RWPE1 (cell line): ENCODE results near the gene DHX35.

ENCODE experiments used
- CTCF ChIA-PET: fragments of 350-600 bp; sonication (Branson Sonifier 250); formaldehyde crosslinking; extraction: SDS; loops from one replicate; lab custom pipeline; 2021; lab: Yijun Ruan, JAX
- POLR2A ChIA-PET: fragments of 400-600 bp; formaldehyde crosslinking; extraction: SDS; loops from one replicate; lab custom pipeline; 2020; ENCODE audit warnings: antibody characterized with exemption; ENCODE audit not compliant: low non-redundant PET; lab: Yijun Ruan, JAX
- DNase-seq: peaks from one replicate; pipeline ENCODE4 v3.0.0; 2012; ENCODE audit warnings: low spot score
- H3K27ac ChIP-seq: fragments of 450-650 bp; 2 replicates; pipeline ENCODE4 v1.5.1; 2017
- CTCF ChIP-seq: fragments of 450-650 bp; conservative IDR thresholded peaks from 2 replicates; pipeline ENCODE4 v1.5.1; 2017; ENCODE audit warnings: low read depth, mild to moderate bottlenecking

DHX35 gene

GRCh38 chr20:39059036-39059435 lies 96.9 kb downstream of the DHX35 start:
- DNase-seq = no peak
- TF ChIP-seq CTCF = no peak
- H3K27ac ChIP-seq = no peak overlapping the region
- ChIA-PET CTCF (interaction anchor here (0.5 to 1.8 kb wide), 8 partner anchors 9 to 1383 kb away, joined by 3 to 7 read pairs (median 4); no protein-coding TSS in a partner anchor), POLR2A (no interaction called here)

GRCh38 chr20:39066471-39067242 lies 104.5 kb downstream of the DHX35 start:
- CTCF ChIA-PET = interaction anchor here (0.5 to 2.5 kb wide), 6 partner anchors 14 to 1651 kb away, joined by 3 to 11 read pairs (median 5); no protein-coding TSS in a partner anchor

DNA sequence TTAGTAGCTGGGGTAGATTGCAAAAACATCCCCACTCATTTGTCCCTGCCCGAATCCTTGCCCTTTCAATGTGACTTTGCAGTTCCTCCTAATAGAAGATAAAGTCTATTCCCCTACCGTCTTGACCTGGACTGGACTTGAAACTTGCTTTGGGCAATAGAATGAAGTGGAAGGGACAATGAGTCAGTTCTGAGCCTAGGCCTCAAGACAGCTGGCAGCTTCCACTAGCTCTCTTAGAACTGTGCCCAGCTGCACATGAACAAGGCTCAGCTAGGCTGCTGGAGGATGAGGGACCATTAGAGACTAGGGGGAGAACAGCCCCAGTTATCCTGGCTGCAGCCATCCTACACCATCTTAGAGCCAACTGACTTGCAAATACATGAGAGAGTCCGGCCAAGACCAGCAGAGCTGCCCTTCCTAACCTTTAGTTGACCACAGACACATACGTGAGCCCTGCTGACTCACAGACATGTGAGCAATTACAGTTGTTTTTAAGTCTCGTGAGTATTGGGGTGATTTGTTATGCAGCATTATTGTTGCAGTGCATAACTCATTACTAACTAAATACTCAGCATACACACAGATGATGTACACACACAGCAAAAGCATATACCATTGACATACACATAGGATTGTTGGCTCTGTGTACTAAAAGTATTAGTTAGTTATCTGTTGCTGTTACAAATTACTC lies 105.5 kb downstream of the DHX35 start:
- CTCF ChIA-PET = interaction anchor here (0.8 to 2.3 kb wide), 3 partner anchors 13 to 18 kb away, joined by 3 to 8 read pairs (median 5); no protein-coding TSS in a partner anchor
- no peak for DNase-seq
- no peak overlapping the region for H3K27ac ChIP-seq
- TF ChIP-seq CTCF = no peak
- POLR2A ChIA-PET = no interaction called here

More at GRCh38 chr20:39066471-39067242, 104.5 kb downstream of the DHX35 start:
- no peak for DNase-seq
- POLR2A ChIA-PET = interaction anchor here (0.7 kb wide), 1 partner anchor 270 kb away, joined by 5 read pairs; no protein-coding TSS in a partner anchor
- no peak for TF ChIP-seq CTCF
- no peak overlapping the region for H3K27ac ChIP-seq

GRCh38 chr20:39069976-39070375 lies 107.8 kb downstream of the DHX35 start:
- no peak overlapping the region for H3K27ac ChIP-seq
- no peak for TF ChIP-seq CTCF
- DNase-seq = peak; percentile 82
- ChIA-PET POLR2A (interaction anchor here (1.2 kb wide), 1 partner anchor 141 kb away, joined by 3 read pairs; no protein-coding TSS in a partner anchor), CTCF (interaction anchor here (0.6 to 3.7 kb wide), 3 partner anchors 10 to 1214 kb away, joined by 4 to 26 read pairs (median 18); no protein-coding TSS in a partner anchor)

DNA sequence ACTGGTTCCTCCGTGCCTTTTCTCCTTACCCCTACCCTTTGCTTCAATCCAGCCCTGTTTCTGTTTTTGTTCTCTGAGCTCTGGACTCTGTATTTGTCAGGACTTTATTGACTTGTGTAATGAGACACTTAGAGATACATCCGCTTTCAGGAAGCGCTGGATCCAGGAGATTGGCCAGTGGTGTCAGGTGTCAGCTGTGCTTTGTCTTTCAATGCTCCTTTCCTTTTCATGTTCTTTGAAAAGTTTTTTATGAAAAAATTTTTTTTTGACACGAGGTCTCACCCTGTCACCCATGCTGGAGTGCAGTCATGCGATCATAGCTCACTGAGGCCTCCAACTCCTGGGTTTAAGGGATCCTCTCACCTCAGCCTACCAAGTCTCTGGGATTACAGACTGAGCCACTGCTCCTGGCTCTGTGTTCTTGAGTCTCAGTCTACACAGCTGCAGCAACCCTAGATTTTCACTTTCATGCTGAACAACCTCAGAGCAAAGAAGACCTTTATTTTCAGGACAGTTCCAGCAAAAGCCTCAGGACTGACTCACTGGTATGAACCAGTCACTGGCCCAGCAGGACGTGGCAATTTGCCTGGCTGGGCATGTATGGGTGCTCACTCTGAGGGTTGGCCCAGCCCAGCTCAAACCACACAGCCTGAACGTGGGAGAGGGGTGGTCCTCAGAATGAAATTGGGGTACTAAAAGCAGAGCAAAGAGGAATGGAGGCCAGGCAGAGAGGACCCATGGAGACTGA lies 108.5 kb downstream of the DHX35 start:
- H3K27ac ChIP-seq = no peak overlapping the region
- ChIA-PET POLR2A (interaction anchor here (1.2 kb wide), 1 partner anchor 142 kb away, joined by 3 read pairs; no protein-coding TSS in a partner anchor), CTCF (interaction anchor here (0.6 to 3.7 kb wide), 5 partner anchors 9 to 1913 kb away, joined by 3 to 26 read pairs (median 4); no protein-coding TSS in a partner anchor)
- peak; percentile 84 for DNase-seq
- no peak for TF ChIP-seq CTCF
